HG03045 (cell line): ENCODE results near the gene TOGARAM2.
"Not testable (repeated sequence)": the region's sequence is repeated elsewhere in the genome, so short reads cannot be mapped to it uniquely, and the experiment has no call there.

Source experiments
- ATAC-seq: cut with Tn5 transposase; IDR thresholded peaks from one replicate; pipeline ENCODE4 v1.9.1; 2021; ENCODE audit warnings: mild to moderate bottlenecking, moderate library complexity; ENCODE audit not compliant: unreplicated experiment

TOGARAM2 gene

DNA sequence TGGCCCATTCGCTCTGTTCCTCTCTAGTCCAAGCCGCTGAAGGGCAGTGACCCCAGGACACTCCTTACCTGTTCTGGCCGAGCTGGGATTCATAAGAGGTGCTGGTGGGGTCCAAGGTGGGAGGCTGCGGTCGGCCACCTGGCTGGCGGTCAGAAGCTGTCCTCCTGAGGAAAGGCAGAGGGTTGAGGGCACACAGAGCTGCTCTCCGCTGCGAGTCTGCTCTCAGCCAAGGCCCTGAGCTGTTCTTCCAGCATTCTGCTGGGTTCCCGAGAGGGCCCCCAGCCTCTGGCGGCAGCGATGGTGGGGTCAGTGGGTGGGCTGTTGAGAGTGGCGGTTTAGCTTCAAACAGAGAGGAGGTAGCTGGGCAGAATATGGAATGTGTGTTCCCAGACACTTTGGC is 89.4 kb downstream of the TOGARAM2 start:
- ATAC-seq: no peak

DNA sequence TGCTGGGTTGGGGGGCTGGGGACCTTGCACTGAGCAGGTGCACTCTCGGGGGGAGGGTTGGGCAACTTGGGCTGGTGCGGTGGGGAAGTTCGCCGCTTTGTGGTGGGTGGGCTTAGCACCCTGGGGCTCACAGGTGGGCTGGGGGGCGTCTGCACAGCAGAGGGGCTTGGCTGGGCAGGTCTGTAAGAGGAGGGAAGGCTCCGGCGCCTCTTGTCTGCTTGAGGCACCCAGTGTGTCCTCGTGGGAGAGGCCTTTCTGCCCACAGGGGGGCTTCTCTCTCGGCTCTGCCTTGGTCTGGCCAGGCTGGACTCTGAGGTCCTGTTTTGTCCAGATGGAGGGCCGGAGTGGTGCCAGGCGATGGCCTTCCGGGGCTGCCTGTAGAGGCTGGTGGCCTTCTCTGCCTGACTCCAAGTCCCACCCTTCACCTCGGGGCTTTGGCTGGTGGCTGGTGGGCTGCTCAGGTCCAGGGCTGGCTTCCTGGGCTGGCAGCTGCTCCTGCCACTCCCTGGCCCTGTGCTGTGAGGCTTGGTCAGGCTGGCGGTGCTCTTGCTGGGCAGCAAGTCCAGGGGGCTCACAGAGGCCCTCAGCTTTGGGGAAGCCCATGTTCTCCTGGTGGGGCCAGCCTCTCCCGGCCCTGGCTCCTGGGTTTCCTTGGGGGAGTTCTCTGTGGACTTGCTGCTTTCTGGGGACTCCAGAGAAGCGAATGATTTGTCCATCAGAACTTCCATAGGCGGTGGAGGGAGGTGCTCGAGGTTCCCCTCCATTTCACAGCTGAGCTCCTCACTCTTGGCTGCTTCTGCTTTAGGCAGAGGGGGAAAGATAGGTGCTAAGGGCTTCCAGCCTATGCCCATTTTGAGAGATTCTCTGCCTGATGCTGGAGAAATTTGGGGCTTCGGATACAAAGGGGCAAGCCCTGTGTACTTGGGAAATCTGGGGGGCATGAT is 90.2 kb downstream of the TOGARAM2 start:
- ATAC-seq: no peak

DNA sequence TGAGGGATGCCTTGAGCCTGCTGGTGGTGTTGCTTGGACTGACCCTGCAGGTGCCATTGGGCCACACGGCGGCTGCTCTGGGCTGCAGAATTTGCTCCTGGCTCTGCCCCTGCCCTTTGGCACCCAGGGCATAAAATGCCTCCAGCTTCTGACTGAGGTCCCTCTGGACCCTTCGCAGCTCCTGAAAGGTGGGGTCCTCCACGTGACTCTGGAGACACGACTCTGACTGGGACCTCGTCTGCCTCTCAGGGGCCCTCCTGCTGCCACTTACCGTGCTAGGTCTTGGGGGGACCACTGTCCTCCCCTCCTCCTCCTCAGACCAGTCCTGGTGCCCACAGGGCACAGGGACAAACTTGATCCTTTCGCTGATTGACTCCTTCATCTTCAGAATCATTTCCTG is 91.2 kb downstream of the TOGARAM2 start:
- no peak for ATAC-seq

DNA sequence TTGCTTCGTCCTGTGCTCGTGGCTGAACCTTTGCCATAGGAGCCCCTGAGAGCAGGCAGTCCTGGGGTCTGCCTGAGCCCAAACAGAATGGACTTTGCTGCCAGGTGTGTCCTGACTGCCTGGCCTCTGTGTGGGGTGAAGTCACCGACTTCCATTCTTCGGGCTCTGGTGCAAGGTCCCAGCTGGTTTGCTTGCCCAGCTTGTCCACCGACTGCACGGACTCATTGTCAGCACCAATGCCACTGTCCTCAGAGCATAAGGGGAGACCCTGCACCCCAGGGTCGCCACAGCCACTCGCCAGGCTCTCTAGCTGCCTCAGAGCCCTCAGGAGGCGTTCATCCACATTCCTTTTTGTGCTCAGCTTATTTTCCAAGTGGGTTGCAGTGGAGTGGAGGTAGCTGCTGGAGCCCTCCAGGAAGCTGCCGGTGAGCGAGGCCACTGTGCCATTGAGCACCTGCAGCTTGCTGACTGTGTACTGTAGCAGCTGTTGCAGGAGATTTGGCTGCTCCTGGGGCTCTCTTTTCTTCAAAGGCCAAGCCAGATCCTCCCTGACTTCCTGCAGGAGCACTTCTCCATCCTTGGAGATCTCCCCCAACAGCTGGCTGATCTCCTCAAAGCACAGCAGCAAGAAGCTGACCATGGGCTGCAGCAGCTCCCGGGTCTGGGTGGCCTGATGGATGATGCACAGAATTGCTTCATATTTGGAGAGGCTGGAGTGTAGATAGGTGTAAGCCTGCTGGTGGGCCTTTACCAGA is 92.0 kb downstream of the TOGARAM2 start:
- no peak for ATAC-seq

DNA sequence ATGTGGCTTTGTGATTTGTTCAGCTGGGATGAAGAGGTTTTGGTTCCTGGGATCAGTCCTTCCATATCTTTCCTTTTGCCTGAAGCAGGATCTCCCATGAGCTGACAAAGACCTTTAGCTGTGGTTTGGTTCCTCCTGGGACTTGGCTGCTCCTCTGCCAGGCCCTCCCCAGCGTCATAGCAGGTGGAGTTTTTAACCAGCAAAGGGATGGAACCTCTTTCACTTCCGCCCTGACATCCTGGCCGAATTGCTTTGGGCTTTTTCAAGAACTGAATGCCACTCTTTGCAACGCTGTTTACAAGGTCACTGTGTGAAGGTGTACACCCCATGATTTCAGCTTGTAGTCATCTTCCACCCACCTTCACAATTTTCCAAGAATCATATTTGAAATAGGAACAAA is 92.8 kb downstream of the TOGARAM2 start:
- no peak for ATAC-seq

DNA sequence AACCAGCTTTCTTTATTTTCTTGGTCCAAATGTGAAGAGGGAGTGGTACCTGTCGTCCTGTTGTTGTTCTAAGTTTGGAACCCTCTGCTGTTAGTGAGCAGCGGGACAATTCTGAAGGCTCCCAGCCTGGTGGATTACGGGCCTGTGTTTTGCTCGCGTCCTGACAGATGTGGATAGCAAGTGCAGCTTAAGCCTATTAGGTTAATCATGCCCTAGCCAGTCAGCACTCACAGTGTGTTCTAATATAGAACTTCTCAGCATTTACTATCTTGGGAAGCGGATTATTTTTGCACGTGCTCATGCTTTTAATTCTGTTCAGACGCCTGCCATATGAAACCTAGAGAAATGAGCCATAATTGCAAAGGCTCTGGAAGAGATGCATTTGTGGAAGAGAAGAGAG is 93.3 kb downstream of the TOGARAM2 start, which contains the start of gene PCARE:
TSS of gene PCARE (minus strand) at position 113 of the 400 bp plus-strand sequence. CDS start 262 bp downstream, outside the sequence.
- ATAC-seq: no peak

DNA sequence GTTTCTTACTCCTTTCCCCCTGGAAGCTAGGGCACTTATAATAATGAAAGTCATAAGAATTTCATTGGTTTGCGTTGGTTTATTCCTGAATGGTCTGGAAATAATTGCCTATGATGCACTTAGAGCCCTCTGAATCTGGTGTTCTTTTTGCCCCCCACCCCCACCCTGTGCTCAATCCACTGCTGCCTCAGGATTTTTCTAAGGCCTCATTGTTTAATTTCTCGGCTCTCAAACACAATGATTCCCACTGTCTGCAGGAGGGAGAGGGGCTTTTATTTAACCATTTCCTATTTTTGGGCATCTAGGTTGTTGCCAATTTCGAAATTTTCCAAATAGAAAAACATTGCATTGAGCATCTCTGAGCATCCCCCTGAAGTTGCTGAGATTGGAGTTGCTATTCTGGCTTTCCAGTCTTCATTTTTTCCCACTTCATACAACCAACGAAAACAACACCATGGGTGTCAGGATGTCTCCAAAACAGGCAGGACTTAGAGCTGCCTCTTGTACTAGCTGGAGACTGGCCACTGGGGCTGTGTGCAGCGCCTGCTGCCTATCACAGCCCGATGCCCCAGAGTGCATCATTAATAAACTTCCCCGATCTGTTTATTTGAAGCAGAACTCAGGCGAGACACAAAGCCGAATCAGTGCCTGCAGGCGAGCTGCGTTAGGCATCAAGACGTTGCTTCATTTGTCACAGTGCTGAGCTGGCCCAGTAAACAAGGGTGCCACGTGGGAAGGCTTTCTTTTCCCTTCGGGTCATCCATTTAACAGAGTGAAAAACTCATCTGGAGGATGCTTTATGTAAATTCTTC is 95.0 kb downstream of the TOGARAM2 start:
- ATAC-seq: no peak

DNA sequence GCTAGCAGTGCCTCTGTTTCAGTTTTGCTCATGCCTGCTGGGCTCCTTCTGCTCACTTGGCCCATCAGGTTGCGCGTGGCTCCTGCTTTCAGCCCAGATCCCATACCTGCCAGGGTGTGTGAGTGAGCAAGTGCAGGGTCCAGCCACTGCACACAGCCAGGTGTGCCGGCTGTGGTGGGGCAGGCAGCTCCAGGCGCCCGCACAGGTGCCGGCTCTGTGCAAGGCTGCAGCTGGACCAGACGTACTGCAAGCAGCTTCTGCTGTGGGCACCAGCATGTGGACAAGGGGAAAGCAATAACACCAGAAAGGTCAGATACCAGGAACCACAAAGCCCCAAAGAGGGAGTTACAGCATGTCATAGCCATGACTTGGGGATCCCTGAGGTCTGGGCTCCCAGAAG is 98.8 kb downstream of the TOGARAM2 start:
- no peak for ATAC-seq

DNA sequence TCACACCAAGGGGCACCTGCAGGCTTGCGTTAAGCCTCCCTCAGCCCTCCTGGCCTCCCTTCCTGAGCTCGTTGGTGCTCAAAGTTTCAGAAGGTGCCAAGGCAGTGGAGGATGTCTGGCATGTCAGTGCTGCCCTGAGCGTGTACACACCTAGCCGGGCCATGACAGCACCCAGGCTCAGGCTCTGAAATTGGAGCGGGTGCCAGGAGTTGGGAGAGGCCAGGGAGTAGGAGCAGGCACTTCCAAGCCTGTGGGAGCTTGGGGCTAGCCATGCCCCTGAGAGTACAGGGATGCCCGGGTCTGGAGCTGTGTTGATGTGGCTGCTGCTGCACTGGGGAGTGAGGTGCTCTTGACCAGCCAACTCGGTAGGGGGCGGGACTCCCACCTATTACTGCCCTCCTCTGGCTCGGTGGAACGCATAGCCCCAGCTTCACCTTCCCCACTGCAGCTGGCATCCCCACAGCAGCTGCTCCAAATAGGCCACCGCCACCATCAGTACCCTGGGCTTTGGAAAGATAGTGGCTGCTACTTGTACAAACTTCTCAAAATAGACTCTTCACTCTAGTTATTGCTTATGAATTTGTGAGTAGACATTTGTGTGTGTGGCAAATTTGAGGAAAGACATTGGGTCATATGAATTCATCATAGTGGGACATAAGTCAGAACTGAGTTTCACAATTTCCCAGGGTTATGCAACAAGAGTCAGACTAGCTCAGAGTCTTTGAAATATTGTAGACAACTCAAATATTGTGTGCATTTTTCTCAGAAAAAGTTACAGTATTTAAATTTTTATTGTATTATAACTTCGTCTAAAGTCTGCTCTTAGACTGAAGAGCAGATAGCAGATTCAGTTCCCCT is 100.0 kb downstream of the TOGARAM2 start:
- no peak for ATAC-seq

DNA sequence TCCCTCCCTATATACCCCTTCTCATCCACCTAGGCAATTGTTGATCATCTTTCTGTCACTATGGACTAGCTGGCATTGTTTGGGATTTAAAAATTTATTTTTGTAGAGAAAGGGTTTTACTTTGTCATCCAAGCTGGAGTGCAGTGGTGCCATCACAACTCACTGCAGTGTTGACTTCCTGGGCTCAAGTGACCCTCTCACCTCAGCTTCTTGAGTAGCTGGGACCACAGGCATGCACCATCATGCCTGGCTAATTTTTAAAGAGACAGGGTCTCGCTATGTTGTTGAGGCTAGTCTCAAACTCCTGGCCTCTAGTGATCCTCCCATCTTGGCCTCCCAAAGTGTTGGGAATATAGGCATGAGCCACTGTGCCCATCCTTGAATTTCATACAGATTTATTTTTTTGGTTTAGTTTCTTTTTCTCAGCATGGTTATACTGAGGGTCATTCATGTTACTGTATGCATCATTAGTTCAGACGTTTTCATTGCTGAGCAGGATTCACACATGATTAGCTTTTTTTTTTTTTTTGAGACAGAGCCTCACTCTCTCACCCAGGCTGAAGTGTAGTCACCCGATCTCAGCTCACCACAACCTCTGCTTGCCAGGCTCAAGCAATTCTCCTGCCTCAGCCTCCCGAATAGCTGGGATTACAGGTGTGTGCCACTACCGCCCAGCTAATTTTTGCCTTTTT is 101.9 kb downstream of the TOGARAM2 start:
- ATAC-seq: no peak

DNA sequence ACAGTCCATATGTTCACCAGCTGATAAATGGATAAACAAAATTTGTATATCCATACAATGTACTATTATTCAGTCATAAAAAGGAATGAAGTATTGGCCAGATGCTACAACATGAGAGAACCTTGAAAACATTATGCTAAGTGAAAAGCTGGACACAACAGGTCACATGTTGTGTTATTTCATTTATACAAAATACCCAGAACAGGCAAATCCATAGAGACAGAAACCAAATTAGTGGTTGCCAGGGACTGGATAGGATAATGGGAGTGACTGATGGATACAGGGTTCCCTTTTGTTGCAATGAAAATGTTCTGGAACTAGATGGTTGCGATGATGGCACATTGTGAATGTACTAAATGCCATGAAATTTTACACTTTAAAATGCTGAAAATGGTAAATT is 103.5 kb downstream of the TOGARAM2 start:
- no peak for ATAC-seq

DNA sequence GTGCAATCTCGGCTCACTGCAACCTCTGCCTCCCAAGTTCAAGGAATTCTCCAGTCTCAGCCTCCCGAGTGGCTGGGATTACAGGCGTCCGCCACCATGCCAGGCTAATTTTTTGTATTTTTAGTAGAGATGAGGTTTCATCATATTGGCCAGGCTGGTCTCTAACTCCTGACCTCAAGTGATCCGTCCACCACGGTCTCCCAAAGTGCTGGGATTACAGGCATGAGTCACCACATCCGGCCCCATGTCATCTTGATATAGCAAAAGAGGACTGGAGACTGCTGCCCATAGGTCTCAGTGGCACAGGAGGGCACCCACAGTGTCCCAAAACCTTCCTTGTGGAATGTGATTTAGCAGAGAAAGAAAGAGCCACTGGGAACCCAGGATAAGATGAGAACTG is 109.2 kb downstream of the TOGARAM2 start:
- not testable (repeated sequence) for ATAC-seq

DNA sequence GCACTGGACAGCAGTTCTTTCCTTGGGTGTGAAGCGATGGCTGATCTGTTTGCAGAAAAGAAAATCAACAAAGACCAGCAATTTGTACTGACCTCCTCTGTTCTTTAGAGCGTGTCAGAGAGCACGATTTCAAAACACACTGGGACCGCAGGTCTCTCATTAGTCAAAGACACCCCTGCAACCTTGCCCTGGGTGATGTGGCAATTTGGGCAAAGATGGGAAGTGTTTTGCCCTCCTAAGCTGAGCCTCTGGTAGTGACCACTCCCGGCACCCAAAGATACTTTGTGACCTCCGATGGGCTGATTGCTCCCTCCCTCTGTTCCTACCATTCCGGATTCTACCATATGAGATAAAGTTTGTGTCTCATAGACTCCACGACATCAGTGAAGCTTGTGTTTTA is 115.9 kb downstream of the TOGARAM2 start:
- no peak for ATAC-seq

DNA sequence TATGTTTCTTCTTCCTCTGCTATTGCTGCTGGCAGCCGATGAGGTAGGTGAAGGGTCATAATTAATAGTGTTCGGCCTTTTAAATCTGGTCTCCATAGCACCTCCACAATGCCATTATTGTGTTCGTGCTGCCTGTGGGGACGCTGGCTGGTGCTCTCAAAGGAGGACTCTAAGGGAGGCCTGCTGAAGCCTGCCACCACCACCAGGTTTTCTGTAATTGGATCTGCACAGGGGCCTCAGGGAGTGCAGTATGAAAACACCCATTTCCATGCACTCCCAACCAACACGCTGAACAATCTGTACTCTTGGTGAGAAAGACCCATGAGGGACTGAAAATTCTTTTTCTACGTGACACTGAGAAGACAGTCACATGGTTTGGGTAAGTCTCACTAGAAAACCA is 116.5 kb downstream of the TOGARAM2 start:
- no peak for ATAC-seq

DNA sequence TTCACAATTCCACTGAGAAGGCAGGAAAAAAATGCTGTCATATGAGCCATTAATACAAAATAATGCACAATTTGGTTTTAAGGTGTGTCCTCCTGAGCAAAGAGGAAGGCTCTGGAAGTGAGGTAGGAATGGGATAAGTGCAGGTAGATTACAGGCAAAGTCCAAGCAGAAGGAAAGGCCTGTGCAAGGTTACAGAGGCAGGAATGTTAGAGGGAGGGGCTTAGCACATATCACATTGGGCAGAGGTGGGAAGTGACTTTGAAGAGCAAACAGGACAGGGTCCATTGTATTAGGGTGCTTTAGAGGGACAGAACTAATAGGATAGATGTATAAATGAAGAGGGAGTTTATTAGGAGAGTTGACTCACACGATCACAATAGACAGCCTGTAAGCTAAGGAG is 119.5 kb downstream of the TOGARAM2 start:
- ATAC-seq: no peak
